NOMO-1 (cell line): ENCODE data around the gene SPTLC1.
"Not testable (repeated sequence)": the region's sequence is repeated elsewhere in the genome, so short reads cannot be mapped to it uniquely, and the experiment has no call there.

Source experiments
- DNase-seq, 2 experiments: peaks; one replicate each; lab custom pipeline; 2025; ENCODE audit not compliant: unreplicated experiment in 2 of 2; lab: John Stamatoyannopoulos, UW

The SPTLC1 gene

GRCh38 chr9:92033991-92034390, 81.2 kb downstream of the SPTLC1 start:
- no peak for DNase-seq

DNA sequence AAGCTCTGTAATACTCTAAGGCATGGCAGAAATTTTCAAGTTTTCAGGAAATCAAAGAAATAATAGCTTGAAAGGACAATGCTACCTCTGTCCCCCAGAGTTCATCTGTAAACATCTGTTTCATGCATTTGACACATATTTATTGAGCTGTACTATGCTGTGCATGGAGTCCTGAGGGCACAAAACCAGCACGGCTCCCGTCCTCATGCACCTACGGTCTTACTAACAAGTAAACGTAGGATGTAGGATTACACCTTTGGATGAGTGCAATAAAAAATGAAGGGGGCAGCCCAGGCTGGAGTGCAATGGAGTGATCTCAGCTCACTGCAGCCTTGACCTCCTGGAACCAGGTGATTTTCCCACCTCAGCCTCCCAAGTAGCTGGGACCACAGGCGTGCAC, 81.9 kb downstream of the SPTLC1 start:
- no peak for DNase-seq

DNA sequence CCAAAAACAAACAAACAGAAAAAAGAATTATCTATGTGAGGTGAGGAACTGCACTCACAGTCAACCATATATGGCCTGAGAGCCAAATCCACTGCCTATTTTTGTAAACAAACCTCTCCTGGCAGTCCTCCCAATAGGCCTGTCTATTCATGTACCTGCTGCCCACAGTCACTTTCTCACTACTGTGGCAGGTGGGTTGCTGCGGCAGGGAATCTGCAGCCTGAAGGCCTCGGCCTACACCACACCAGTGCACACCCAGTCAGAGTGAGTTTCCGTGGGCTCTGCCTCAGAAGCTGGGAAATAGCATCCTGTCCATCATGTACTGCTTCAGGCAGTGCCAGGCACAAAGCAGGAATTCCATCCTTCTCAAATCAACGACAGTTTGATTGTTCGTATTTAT, 82.3 kb downstream of the SPTLC1 start:
- DNase-seq: no peak

GRCh38 chr9:92030367-92030766, 84.8 kb downstream of the SPTLC1 start:
- DNase-seq: no peak

DNA sequence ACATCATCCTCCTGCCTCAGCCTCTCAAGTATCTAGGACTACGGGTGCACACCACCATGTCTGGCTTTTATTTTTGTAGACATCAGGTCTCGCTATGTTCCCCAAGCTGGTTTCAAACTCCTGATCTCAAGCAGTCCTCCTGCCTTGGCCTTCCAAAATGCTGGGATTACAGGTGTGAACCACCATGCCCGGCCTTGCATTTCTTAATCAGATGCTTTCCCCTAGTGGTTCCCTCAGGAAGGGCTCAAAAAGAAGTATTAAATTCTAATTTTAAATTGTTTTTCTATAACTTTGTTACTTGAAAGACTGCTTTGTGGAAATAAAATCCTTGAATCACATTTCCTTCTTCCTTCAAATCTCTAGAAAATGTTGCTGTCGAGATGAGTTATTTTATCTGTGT, 85.7 kb downstream of the SPTLC1 start:
- DNase-seq: no peak

GRCh38 chr9:92026206-92027002, 88.8 kb downstream of the SPTLC1 start:
- no peak for DNase-seq

- DNase-seq: not testable (repeated sequence)
These were observed 93.2 kb downstream of the SPTLC1 start for GRCh38 chr9:92021785-92022541.

- no peak for DNase-seq
These were observed 95.6 kb downstream of the SPTLC1 start for GRCh38 chr9:92019658-92020057.

DNA sequence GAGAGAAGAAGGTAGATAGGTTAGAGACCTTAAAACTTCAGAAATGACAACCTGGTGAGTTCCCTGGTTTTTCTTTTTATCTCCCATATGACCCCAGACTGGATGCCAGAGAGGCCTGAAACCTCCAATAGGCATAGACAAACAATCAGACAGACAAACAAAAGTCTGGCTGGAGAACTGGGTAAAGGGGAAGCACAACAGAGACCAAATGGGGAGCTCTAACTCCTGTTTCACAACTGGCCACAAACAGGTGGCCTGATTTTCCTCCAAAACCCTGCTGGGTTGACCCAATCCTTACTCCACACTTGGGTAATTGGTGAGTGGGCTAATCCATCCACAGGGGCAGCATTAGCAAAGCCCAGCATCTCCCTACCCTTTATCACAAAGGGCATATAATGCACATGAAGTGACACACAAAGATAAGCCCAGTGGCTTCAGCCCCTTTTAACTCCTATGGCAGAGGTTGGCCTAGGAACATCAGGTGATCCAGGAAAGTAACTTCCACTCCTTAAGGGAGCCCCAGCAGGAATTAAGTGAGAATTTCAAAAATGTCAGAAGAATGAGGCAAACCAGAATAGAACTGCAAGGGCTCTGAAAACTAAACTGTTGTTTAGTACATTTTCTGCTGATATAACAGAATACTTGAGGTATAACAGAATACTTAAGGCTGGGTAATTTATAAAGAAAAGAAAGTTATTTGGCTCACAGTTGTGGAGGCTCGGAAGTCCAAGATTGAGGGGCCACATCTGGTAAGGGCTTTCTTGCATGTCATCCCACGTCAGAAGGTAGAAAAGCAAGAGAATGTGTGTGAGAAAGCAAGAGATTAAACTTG, 104.3 kb downstream of the SPTLC1 start:
- peak; percentile 2 to 10 for DNase-seq

DNA sequence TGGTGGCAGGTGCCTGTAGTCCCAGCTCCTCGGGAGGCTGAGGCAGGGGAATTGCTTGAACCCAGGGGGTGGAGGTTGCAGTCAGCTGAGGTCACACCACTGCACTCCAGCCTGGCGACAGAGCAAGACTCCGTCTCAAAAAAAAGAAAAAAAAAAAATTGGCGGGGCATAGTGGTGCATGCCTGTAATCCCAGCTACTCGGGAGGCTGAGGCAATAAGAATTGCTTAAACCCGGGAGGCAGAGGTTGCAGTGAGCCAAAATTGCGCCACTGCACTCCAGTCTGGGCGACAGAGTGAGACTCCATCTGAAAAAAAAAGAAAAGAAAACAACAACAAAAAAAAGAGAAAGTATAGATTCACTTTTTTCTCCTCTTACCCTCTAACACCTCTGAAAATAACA, 105.0 kb downstream of the SPTLC1 start:
- not testable (repeated sequence) for DNase-seq

GRCh38 chr9:92008041-92008440, 107.2 kb downstream of the SPTLC1 start:
- no peak for DNase-seq

DNA sequence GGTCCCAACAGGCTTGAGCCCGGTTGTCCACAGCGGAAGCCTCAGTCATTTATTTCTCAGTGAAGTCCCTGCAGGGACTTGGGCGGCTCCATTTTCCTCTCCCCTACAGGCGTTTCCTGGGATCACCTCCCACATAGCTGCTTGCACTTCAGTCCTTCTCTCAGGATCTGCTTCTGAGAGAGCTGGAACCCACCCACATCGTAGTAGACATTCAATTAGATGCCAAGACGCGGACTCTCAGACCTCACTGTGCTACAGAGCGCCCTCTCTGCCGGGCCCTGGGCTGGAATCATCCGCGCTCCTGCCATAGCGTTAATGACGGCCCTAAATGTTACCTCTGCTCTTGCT, 111.2 kb downstream of the SPTLC1 start:
- DNase-seq: no peak

DNA sequence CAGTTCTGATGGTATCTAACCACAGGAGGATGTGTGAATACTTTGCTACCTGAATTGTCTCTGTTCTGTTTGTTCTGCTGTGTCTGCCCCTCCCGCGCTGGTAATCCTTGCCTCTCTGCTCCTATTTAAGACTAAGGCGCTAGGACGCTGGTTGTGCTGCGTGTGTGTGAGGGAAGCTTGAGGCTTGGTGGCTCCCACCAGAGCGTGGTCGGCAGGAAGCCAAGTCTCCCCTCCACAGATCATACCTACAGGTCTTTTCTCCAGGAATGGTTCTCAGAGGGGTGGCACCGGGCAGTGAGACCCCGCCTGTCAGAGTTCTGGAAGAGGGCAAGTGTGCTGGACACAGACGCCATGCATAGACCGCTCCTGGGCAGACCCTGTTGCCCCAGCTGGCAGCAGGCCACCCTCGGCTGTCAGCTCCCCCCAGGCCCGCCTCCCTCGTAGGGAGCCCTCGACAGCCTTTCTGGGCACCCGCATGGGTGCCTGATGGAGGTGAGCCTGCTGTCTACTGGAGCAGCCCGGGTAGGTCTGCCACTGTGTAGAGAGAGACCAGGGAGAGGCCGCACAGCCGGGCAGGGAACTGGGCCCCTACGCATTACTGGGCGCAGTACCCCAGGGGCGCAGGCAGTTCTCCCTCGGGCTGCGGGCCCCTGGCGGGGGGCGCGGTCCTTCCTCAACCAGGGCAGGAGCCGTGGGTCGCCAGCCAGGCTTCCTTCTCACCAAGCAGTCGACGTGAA, 111.7 kb downstream of the SPTLC1 start:
- no peak for DNase-seq

DNA sequence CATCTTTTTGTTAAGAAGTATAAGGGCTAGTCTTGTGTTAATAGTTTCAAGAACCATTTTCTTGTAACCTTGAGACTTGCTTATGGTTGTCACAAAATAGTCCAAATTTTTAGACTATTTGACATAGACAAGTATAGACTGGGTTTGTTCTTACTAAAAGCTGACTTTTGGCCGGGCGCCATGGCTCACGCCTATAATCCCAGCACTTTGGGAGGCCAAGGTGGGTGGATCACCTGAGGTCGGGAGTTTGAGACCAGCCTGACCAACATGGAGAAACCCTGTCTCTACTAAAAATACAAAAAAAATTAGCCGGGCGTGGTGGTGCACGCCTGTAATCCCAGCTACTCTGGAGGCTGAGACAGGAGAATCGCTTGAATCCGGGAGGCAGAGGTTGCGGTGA, 113.3 kb downstream of the SPTLC1 start:
- DNase-seq: not testable (repeated sequence)

DNA sequence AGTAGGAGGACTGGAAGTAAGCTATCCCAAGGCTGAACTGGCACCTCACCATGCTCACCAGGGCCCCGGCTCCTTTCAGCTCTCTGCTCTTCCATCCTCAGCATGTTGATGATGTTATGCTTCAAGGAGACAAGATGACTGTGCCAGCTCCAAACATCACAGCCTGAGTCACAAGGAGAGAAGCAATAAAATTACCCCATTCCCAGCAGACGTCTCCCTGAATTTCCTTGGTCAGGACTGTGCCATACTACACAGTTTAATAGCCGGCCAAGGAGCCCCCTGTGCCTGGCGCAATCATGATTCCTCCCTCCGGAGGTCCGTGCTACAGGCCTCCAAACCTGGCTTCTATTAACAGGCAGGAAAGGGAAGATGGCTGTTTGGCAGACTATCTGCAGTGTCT, 114.0 kb downstream of the SPTLC1 start:
- no peak for DNase-seq

DNA sequence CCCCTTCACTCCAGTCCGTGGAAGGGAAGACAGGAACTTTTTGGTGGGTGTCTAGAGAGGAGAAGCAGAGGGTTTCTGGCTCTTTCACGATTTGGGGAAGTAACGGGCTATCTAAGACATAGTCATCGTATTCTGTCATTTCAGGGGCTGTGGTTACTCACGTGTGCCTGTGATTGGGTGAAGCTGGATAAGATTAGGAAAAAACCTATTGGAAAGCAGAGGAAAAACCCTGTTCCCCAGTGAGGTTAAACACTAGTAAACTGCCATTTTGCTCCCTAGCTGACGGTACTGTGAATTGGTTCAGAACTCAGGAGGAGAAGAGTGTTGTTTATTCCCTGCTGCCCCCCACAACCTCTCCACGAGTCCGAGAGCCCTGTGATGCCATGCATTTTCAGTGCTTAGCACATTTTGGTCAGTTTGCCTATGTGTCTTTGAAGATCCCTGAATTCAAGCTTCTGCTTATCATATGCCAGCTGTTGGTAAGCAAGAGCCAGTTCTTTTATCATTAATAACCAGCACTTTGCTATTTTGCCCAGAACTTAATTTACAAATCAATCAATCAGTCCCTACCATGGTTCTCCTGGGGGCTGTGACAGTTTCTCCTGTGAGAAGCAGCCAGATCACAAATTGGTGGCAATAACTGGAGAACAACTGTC, 120.1 kb downstream of the SPTLC1 start:
- no peak for DNase-seq

- DNase-seq: no peak
These were observed 120.8 kb downstream of the SPTLC1 start for GRCh38 chr9:91994422-91994821.

GRCh38 chr9:91992461-91993041, 122.7 kb downstream of the SPTLC1 start:
- no peak for DNase-seq

DNA sequence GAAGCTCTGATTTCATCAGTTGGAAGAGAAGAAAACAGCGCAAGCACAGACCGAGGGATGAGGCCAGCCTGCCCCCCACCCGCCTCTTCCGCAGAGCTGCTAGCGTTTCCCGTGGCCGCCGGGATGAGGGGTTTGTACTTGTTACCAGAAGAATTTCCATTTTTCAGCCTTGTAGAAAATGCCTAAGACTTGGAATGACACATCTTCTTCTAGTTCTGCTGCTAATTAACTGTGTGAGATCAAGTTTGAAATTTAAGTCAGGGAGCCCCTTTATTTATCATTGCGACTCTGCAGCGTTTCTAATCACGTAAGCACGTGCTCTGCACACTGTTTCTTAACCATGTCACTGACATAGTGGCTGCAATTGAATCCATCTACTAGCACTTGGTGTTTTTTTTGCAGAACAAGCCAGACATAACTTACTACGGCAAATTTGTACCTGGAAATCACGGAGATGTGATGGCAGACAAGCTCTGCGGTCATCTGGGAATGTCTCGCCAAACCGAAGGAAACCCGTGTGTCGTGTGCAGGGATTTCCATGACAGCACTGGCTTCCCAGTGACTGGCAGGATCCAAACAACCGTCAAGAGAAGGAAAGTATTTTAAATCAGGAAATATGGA, 123.4 kb downstream of the SPTLC1 start:
- no peak for DNase-seq
